HFF-Myc (cell line): ENCODE measurements around the gene CHAC1.
A peak's percentile ranks its signal among the peaks of the same experiment; 100 is the strongest.

Experiments
- DNase-seq: peaks from one replicate; pipeline ENCODE4 v3.0.0-alpha.2; 2011; ENCODE audit warnings: low read depth; ENCODE audit errors: extremely low read depth
- H3K4me3 ChIP-seq: replicated peaks from 2 replicates; pipeline ENCODE4 v1.5.1; 2011; ENCODE audit warnings: low read depth, mild to moderate bottlenecking, control low read depth, low read length
- TF ChIP-seq, protein P1 (sequence below): IDR thresholded peaks from 2 replicates; pipeline ENCODE4 v1.5.1; 2012; ENCODE audit warnings: mild to moderate bottlenecking, low read depth, low read length, control low read depth; ENCODE audit errors: missing control alignments

Gene CHAC1, protein sequence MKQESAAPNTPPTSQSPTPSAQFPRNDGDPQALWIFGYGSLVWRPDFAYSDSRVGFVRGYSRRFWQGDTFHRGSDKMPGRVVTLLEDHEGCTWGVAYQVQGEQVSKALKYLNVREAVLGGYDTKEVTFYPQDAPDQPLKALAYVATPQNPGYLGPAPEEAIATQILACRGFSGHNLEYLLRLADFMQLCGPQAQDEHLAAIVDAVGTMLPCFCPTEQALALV

DNA sequence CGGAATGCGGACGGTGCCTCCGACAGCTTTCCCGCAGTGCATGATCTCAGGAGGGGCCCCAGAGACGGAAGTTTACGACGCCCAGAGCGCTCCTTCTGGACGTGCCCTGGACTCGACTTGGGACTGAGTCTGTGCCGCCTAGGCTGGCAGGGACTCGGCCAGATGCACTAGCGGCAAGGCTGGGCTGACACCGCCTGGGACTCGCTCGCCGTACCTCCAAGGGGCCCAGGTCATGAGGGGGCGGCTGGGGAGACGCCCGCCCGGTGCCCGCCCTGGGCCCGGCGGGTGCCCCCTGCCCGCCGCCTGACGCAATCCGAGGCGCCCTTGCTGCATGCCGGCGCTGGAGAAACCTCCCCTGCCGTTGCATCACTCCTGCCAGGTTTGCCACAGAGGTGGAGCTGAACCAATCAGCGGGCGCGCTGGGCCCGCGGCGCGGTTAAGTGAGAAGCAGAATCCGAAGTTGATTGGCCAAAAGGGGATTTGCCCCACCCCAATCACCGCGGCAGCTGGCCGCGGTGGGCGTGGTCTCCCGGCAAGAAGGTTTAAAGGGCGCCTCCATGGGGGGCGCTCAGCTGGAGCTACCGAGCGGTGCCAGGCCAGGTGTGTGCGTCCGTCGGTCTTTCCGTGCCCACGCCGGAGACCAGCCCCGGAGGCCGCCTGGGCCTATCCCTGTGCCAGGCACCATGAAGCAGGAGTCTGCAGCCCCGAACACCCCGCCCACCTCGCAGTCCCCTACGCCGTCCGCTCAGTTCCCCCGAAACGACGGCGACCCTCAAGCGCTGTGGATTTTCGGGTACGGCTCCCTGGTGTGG lies at the start of gene CHAC1:
Gene CHAC1 (plus strand): TSS at position 571 of the 812 bp plus-strand sequence. CDS start 113 bp downstream, at position 684.
- TF ChIP-seq, protein P1, sequence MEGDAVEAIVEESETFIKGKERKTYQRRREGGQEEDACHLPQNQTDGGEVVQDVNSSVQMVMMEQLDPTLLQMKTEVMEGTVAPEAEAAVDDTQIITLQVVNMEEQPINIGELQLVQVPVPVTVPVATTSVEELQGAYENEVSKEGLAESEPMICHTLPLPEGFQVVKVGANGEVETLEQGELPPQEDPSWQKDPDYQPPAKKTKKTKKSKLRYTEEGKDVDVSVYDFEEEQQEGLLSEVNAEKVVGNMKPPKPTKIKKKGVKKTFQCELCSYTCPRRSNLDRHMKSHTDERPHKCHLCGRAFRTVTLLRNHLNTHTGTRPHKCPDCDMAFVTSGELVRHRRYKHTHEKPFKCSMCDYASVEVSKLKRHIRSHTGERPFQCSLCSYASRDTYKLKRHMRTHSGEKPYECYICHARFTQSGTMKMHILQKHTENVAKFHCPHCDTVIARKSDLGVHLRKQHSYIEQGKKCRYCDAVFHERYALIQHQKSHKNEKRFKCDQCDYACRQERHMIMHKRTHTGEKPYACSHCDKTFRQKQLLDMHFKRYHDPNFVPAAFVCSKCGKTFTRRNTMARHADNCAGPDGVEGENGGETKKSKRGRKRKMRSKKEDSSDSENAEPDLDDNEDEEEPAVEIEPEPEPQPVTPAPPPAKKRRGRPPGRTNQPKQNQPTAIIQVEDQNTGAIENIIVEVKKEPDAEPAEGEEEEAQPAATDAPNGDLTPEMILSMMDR: no peak
- peak within 1 kb of the TSS; percentile 56 for H3K4me3 ChIP-seq
- DNase-seq: peak; percentile 73

DNA sequence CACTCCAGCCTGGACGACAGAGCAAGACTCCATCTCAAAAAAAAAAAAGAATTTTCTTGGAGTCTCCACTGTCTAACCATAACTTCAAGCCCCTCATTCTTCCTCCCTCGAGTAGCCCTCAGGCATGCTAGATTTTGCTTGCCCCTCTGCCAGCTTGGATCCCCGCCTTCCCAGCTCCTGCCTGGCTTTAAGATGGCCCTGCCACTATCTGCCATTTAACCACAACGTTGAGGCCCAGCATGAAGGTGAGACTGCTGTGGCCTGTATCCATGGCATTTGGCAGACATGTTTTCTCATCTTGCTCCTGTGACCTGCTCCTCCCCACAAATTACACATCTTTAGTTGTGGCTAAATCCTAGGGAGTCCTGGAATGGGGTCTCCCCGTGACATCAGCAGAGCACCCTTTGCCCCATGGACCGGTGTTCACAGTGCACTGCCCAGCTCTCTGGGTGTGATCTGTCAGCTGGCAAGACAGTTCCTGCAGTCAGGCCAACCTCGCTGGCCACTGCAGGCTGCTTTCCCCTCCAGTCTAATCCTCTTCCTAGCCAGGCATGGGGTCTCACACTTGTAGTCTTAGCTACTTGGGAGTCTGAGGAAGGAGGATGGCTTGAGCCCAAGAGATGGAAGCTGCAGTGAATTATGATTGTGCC lies 48.6 kb upstream of the CHAC1 start:
- H3K4me3 ChIP-seq: no peak overlapping the region
- TF ChIP-seq, protein P1: no peak
- no peak for DNase-seq

DNA sequence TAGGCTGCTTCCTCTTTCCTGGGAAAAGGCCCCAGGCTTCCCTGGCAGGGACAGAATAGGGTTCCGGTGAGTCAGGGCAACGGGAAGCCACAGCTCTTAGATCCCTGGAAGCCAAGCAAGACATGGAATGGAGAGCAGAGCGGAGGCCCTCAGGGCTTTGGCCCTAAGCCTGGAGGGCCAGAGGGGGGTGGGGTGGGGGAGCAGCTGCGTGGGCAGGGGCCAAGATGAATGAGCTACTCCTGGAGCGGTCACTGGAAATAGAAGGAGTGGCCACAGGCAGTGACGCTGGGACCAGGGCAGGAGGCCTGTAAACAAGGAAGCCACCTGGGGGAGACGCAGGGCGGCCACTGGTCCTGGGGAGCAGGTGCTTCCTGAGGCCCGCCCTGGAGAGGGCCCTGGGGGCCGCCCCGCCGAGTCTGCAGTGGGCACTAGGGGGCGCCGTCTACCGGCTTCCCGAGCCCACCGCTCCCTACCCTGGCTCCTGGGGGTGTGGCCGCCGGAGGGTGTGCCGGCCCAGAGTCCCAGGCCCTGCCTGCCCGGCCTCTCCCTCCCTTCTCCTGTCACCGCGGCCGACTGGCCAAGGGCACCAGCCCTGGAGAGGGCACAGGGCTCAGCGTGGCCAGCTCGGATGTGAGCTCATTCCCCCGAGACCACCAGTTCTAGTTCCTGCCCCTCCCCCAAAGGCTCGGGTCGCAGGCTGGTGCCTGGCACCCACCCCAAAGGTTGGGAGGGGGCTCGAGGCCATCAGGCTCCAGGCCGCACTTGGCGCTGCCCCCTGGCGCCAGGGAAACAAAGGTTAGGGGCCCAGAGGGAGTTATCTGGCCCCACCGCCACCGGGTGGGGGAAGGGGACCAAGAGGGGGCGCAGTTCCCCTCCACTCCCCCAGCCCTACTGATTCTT lies 46.9 kb upstream of the CHAC1 start:
- TF ChIP-seq, protein P1: peak; percentile 80
- DNase-seq: peak; percentile 92
- peak overlapping the region; percentile 33 for H3K4me3 ChIP-seq

DNA sequence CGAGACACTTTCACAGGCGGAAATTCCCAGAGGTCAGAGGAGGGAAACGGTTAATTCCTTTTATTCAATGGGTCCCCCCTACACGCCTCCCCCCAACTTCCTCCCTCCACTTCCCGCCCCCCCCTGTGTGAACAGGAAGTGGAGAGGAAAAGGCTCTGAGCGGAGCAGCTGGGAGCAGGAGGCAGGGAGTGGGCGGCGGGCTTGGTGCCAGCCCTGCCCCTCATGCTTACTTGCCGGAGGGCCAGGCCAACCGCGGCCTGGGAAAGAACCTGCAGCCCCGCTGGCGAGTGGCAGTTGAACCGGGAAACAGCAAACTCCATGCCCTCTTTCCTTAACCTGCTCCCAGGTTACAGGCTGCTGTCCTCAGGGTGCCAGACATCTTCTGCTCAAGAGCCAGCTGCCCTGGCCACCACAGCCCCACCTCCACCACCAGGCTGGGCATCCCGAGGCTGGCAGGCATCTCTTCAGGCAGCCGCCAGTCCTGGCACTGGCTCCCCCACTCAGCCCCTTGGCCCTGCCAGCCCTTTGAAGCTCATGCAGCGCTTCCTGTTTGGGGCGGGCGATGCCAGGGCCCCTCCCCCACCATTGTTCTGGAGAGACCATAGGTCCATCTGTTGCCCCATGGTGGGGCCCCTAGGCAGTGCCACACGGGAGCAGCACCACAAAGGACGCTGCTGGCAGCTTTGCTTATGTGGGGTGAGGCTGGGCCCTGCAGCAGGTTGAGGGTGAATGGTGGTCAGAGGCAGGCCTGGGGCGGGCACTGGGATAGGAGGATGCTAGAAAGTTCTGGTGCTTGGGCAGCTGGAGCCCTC lies 46.1 kb upstream of the CHAC1 start:
- TF ChIP-seq, protein P1: no peak
- H3K4me3 ChIP-seq: peak overlapping the region; percentile 33
- DNase-seq: no peak

DNA sequence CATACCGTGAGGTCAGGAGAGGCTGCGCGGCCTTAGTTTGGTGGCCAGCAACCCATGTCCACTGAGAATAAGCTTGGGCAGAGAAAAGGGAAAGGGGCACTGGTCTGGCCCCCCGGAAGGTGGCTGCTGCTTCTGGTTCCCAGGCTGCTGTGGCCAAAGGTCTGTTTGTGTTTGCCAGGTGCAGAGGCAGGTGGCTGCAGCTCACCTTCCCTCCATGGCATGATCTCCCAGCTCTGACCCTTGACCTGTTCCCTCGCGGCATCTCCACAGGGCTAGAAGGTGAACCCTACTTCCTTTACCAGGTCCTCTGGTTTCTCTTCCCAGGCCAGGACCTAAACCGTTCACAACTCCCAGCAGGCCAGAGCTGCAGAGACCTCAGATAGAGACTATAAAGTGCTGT lies 45.2 kb upstream of the CHAC1 start:
- TF ChIP-seq, protein P1: no peak
- DNase-seq: no peak
- H3K4me3 ChIP-seq: no peak overlapping the region
